Progenitor cell of endocrine pancreas (in vitro differentiated cells): ENCODE measurements around the gene KIAA0930. TPM values are rescaled to one million over a fixed set of nuclear protein-coding genes. Genes with fewer than 3 reads are reported as not detected.
"Not testable (repeated sequence)": the region's sequence is repeated elsewhere in the genome, so short reads cannot be mapped to it uniquely, and the experiment has no call there.

ENCODE experiments used
- DNase-seq: peaks from one replicate; pipeline ENCODE4 v3.0.0; 2021; ENCODE audit warnings: low spot score; ENCODE audit not compliant: unreplicated experiment
- H3K27ac Mint-ChIP-seq: 2 replicates; pipeline ENCODE4 v1.8.0; 2021; ENCODE audit warnings: mild to moderate bottlenecking, moderate library complexity, mixed read lengths
- H3K27me3 Mint-ChIP-seq: 2 replicates; pipeline ENCODE4 v1.8.0; 2021; ENCODE audit warnings: mixed read lengths
- H3K36me3 Mint-ChIP-seq: 2 replicates; pipeline ENCODE4 v1.8.0; 2022; ENCODE audit warnings: mixed read lengths; ENCODE audit not compliant: insufficient read depth
- H3K4me1 Mint-ChIP-seq: 2 replicates; pipeline ENCODE4 v1.8.0; 2021; ENCODE audit warnings: low read depth, mixed read lengths
- H3K4me3 Mint-ChIP-seq: 2 replicates; pipeline ENCODE4 v1.8.0; 2021; ENCODE audit warnings: low read depth, mild to moderate bottlenecking, moderate library complexity, mixed read lengths
- H3K9me3 Mint-ChIP-seq: 2 replicates; pipeline ENCODE4 v1.8.0; 2021; ENCODE audit warnings: low read depth, mixed read lengths
- CTCF ChIP-seq: fragments of 200-600 bp; sonication (generic); IDR thresholded peaks from one replicate; pipeline ENCODE4 v1.5.0; 2021; ENCODE audit warnings: antibody characterized with exemption, mild to moderate bottlenecking; ENCODE audit not compliant: unreplicated experiment
- total RNA-seq: library from RNA; stranded (reverse); gene quantifications from 2 replicates; pipeline ENCODE4 v1.2.1, GENCODE V29; 2021

KIAA0930 gene
- total RNA-seq, 1 donor from 2014 or later: 45.3 TPM

GRCh38 chr22:45262931-45263462 lies 22.3 kb upstream of the KIAA0930 start:
- DNase-seq: no peak
- no peaks in the 10 kb centered on the region for H3K9me3 Mint-ChIP-seq
- H3K27me3 Mint-ChIP-seq: peaks cover 6% of the 10 kb centered on the region
- no peaks in the 10 kb centered on the region for H3K36me3 Mint-ChIP-seq
- no peak overlapping the region for H3K4me3 Mint-ChIP-seq
- no peaks in the 10 kb centered on the region for H3K4me1 Mint-ChIP-seq
- no peak overlapping the region for H3K27ac Mint-ChIP-seq
- TF ChIP-seq CTCF: no peak

- DNase-seq: no peak
- peaks cover 6% of the 10 kb centered on the region for H3K27me3 Mint-ChIP-seq
- H3K27ac Mint-ChIP-seq: peak overlapping the region; percentile 37
- no peaks in the 10 kb centered on the region for H3K9me3 Mint-ChIP-seq
- H3K4me1 Mint-ChIP-seq: no peaks in the 10 kb centered on the region
- H3K4me3 Mint-ChIP-seq: no peak overlapping the region
- TF ChIP-seq CTCF: no peak
- no peaks in the 10 kb centered on the region for H3K36me3 Mint-ChIP-seq
Measured at GRCh38 chr22:45262195-45262930, 21.7 kb upstream of the KIAA0930 start.

- DNase-seq: no peak
- H3K9me3 Mint-ChIP-seq: no peaks in the 10 kb centered on the region
- H3K27ac Mint-ChIP-seq: no peak overlapping the region
- H3K4me1 Mint-ChIP-seq: no peaks in the 10 kb centered on the region
- H3K27me3 Mint-ChIP-seq: peaks cover 6% of the 10 kb centered on the region
- TF ChIP-seq CTCF: no peak
- no peak overlapping the region for H3K4me3 Mint-ChIP-seq
- H3K36me3 Mint-ChIP-seq: no peaks in the 10 kb centered on the region
Measured at GRCh38 chr22:45261407-45262088, 20.9 kb upstream of the KIAA0930 start.

GRCh38 chr22:45260395-45260759 lies 19.7 kb upstream of the KIAA0930 start:
- not testable (repeated sequence) for H3K4me3 Mint-ChIP-seq, H3K27me3 Mint-ChIP-seq, H3K4me1 Mint-ChIP-seq, H3K36me3 Mint-ChIP-seq, DNase-seq, H3K9me3 Mint-ChIP-seq, H3K27ac Mint-ChIP-seq

- Mint-ChIP-seq H3K4me1 (no peaks in the 10 kb centered on the region), H3K9me3 (no peaks in the 10 kb centered on the region), H3K4me3 (no peak overlapping the region), H3K27me3 (peaks cover 6% of the 10 kb centered on the region), H3K36me3 (no peaks in the 10 kb centered on the region), H3K27ac (no peak overlapping the region)
- no peak for DNase-seq
- no peak for TF ChIP-seq CTCF
Measured at GRCh38 chr22:45259754-45260394, 19.2 kb upstream of the KIAA0930 start.

GRCh38 chr22:45257941-45258340 lies 17.2 kb upstream of the KIAA0930 start:
- H3K4me3 Mint-ChIP-seq, H3K27ac Mint-ChIP-seq, H3K36me3 Mint-ChIP-seq, H3K4me1 Mint-ChIP-seq, H3K9me3 Mint-ChIP-seq, DNase-seq, H3K27me3 Mint-ChIP-seq: not testable (repeated sequence)
